Measurements from ENCODE around the gene POLR2I. TPM values are rescaled to one million over a fixed set of nuclear protein-coding genes. Genes with fewer than 3 reads are reported as not detected.

POLR2I gene
- total and polyA plus RNA-seq, 2 donors (not counting 3 experiments of a cell fraction or from before 2014, with no cell fraction given): 53.0 to 64.8 TPM

- Histone ChIP-seq H3K9me3 (replicated peaks; ENCODE audit: control insufficient read depth, insufficient read depth, low read length) (no peaks in the 10 kb centered on the region), H3K27me3 (ENCODE audit: control insufficient read depth in 2 of 2, insufficient read depth in 2 of 2, low read length in 2 of 2) (no peaks in the 10 kb centered on the region), H3K9ac (replicated peaks; ENCODE audit: extremely low read depth, insufficient read depth, low read length) (peak within 1 kb of the TSS; percentile 61), H3K79me2 (ENCODE audit: control insufficient read depth, insufficient read depth, low read length) (no peaks in the 10 kb centered on the region), H3K36me3 (ENCODE audit: control insufficient read depth in 2 of 2, extremely low read depth in 1 of 2, insufficient read depth in 2 of 2, low read length in 2 of 2) (peaks cover 8 to 22% of the 10 kb centered on the region in 2 experiments), H4K20me1 (replicated peaks; ENCODE audit: control insufficient read depth, extremely low read depth, insufficient read depth, low read length) (no peaks in the 10 kb centered on the region), H3K4me1 (ENCODE audit: control insufficient read depth, extremely low read depth, insufficient read depth, low read length) (peaks cover 13% of the 10 kb centered on the region), H3K9me1 (replicated peaks; ENCODE audit: control insufficient read depth, extremely low read depth, insufficient read depth, low read length) (no peaks in the 10 kb centered on the region), H2AFZ (ENCODE audit: low read depth, low read length) (peak within 1 kb of the TSS; percentile 43), H3K27ac (ENCODE audit: insufficient read depth, low read depth, low read length) (peak within 1 kb of the TSS; percentile 53), H3K4me3 (replicated peaks in 1 of 3; ENCODE audit: insufficient read depth in 1 of 3, low read depth in 1 of 3, low read length in 3 of 3) (peak within 1 kb of the TSS; percentile 43 to 70 (median 56)), H3K4me2 (ENCODE audit: insufficient read depth, low read length) (peak within 1 kb of the TSS; percentile 66)
- ChIA-PET CTCF (interaction anchor here (0.8 to 3.4 kb wide), 6 partner anchors 11 to 93 kb away, joined by 3 to 23 read pairs (median 10); no protein-coding TSS in a partner anchor), POLR2A (interaction anchor here (1.0 kb wide), 1 partner anchor 25 kb away, joined by 3 read pairs; no protein-coding TSS in a partner anchor)
- FAIRE-seq (peak; percentile 77), DNase-seq (ENCODE audit: low read depth, low spot score) (peak; percentile 23)
- intact Hi-C loops (cut with micrococcal nuclease): loop anchor here (1.0 kb wide), 1 partner anchor 24 kb away; no protein-coding TSS in a partner anchor
- TF ChIP-seq POLR2AphosphoS5 (IDR thresholded peaks at IDR 0.05; ENCODE audit: insufficient read depth, low read depth, low read length) (no peak), JUN (IDR thresholded peaks at IDR 0.05; ENCODE audit: borderline replicate concordance, insufficient read depth, insufficient read length, low read depth) (no peak), POLR2A (IDR thresholded peaks at IDR 0.05; ENCODE audit: low read depth, low read length) (no peak), FOS (IDR thresholded peaks at IDR 0.05; ENCODE audit: borderline replicate concordance, insufficient read depth, low read length) (no peak), MYC (IDR thresholded peaks at IDR 0.05; ENCODE audit: low read depth, low read length) (no peak), GATA2 (IDR thresholded peaks at IDR 0.05; ENCODE audit: insufficient read depth, insufficient read length, low read depth, low read length) (no peak), EZH2 (IDR thresholded peaks at IDR 0.05; ENCODE audit: borderline replicate concordance, low read depth, low read length, severe bottlenecking) (no peak)
- TF ChIP-seq, protein P1, sequence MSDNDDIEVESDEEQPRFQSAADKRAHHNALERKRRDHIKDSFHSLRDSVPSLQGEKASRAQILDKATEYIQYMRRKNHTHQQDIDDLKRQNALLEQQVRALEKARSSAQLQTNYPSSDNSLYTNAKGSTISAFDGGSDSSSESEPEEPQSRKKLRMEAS (IDR thresholded peaks at IDR 0.05; ENCODE audit: insufficient read depth, insufficient read length): no peak
- TF ChIP-seq, protein P2, sequence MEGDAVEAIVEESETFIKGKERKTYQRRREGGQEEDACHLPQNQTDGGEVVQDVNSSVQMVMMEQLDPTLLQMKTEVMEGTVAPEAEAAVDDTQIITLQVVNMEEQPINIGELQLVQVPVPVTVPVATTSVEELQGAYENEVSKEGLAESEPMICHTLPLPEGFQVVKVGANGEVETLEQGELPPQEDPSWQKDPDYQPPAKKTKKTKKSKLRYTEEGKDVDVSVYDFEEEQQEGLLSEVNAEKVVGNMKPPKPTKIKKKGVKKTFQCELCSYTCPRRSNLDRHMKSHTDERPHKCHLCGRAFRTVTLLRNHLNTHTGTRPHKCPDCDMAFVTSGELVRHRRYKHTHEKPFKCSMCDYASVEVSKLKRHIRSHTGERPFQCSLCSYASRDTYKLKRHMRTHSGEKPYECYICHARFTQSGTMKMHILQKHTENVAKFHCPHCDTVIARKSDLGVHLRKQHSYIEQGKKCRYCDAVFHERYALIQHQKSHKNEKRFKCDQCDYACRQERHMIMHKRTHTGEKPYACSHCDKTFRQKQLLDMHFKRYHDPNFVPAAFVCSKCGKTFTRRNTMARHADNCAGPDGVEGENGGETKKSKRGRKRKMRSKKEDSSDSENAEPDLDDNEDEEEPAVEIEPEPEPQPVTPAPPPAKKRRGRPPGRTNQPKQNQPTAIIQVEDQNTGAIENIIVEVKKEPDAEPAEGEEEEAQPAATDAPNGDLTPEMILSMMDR (IDR thresholded peaks at IDR 0.05; ENCODE audit: extremely low read depth in 1 of 2, insufficient read depth in 1 of 2, low read depth in 1 of 2, low read length in 2 of 2): no peak
- no TSS peak for BruUV-seq (replicated peaks)
- dilution Hi-C loops (cut with MboI; ENCODE audit: extremely low pct_ligation_motif_present, low sequenced_read_pairs): no loop called here
These were observed 37.8 kb upstream of the POLR2I start, which contains the start of gene COX7A1 for GRCh38 chr19:36152352-36153091. TSS of gene COX7A1 (minus strand) at chr19:36152447. CDS start at chr19:36152407, 40 bp downstream.
